ENCODE measurements around the gene BCL2. TPM values are rescaled to one million over a fixed set of nuclear protein-coding genes. Genes with fewer than 3 reads are reported as not detected.
A peak's percentile ranks its signal among the peaks of the same experiment; 100 is the strongest.

Gene BCL2
- total RNA-seq, 1 donor from 2014 or later = 1.3 TPM

DNA sequence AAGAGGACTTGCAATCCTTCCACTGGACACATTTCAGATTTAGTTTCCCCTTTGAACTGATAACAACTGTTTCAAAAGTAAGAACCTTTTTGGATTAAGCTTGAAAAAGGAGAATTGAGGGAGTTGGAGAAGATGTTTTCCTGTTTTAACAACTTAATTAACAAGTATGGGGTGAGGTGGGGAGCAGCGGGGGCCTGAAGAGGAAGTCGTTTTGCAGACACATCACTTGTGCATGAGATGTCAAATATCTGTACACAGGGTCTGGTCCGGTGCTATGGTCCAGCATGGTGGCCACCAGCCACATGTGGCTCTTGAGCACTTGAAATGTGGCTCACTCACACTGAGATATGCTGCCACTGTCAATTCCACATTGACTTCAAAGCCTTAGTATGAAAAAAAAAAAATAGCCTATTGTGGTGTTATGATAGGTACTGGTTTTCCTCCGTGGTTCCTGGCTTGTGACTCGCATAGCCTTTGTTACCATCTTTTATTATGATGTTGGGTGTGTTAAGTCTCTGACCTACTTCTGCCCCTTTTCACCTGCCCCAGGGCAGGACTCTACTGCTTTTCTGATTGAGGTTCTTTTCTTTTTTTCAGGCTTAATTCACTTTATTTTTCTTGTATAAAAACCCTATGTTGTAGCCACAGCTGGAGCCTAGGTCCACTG lies 205.5 kb downstream of the BCL2 start:
- DNase-seq (ENCODE audit: low read depth in 2 of 2) = no peak

DNA sequence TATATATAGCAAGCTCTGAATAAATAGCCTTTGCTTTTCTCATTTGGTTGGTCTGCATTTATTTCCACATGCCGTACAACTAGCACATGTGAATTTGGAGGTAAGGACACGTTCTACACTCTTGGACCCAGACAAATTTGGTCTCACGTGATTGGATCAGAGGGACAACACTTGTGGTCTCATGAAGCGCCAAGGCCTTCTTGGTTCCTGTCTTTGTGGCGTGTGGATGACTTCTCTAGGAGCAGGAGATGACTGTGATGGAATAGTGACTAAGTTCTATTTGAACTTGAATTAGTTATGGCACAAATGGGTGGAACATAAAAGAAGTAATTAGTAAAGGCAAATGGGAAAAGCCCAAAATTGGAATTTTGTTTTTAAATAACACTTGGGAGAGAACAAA lies 206.9 kb downstream of the BCL2 start:
- DNase-seq (ENCODE audit: low read depth in 2 of 2) = no peak

DNA sequence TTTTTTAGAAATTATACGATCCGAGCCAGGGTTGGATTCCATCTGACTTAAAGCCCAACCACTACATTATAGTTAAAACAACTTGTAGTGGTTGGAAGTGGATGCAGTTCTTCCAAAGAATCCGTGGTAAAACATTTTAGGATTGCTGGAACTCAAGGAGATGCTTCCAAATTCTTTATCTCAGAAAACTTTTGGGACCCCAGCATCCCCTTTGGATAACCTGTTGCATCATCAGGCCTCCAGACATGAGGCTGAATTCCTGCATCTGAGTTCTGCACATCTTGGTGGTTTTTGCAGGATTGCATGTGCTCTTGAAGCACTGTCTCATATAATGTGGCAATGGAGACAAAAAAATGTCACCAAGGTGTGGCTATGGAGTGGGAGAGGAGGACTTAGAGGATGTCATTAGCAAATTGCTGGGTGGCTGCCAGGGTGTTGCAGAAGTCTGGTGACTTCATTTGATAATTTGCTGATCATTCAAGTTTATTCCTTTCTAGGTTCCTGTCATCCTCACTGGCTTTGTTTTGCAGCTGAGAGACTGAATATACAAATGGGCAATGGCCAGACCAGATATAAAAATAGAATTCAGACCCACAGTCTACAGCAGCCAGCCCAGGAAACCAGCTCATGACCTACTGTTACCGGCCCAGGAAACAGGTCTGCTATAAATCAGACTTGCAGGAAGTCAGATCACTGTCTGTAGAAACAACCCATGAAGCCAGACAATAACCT lies 207.7 kb downstream of the BCL2 start:
- DNase-seq (ENCODE audit: low read depth in 2 of 2) = peak in 1 of 2 donors; percentile 35

DNA sequence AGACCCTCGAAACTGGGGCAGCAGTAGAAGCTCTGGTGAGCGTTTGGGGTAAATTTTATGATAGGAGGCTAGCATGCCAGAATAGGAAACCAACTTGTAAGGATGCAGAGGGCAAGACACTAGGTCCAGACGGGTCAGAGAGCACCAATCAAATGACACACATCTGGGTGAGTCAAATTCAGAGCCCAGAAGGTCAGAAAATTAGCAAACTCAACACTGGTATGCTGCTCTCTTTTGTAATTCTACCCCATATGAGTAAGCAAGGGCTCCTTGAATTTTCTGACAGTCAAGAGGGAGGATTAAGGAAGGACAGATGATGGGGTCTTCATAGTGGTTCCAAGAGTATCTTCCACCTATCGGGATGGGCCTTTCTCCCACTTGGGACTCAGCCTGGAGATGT lies 209.8 kb downstream of the BCL2 start:
- no peak for DNase-seq (ENCODE audit: low read depth in 2 of 2)

DNA sequence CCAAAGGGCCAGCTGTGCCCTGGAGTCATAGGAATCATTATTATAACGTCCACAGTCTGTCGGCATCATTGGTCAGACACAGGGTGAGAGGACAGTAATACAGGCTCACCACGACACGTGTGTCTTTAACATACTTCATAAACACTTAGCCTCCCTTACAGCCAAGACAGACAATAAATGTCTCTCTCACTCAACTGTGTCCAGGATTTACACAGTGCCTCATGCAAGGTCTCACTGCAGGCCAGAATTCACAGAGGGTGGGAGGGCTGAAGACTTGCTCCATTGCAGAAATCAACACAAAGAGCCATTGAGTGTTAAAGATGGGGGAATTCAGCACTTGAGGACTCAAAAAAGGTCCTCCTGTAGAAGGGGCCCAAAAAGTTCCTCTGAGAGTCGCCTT lies 210.5 kb downstream of the BCL2 start:
- no peak for DNase-seq (ENCODE audit: low read depth in 2 of 2)

DNA sequence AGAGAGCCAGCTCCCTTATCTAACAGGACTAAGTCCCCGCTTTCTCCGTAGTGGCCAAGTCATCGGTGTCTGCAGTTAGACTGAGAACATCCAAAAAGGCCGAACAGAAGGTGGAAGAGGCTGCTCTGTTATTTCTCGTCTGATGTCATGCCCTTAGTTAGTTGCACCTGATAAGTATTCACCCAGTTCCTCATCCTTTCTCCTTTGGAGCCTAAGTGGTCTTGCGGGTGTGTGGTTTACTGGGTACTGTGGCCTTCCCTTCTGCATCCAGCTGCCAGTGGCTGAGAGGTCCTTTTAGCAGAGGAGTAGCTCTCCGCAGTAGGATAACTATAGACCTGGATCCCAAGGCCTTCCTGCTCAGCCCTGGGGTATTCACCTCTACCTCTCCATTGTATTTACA lies 211.6 kb downstream of the BCL2 start:
- DNase-seq (ENCODE audit: low read depth in 2 of 2) = no peak

DNA sequence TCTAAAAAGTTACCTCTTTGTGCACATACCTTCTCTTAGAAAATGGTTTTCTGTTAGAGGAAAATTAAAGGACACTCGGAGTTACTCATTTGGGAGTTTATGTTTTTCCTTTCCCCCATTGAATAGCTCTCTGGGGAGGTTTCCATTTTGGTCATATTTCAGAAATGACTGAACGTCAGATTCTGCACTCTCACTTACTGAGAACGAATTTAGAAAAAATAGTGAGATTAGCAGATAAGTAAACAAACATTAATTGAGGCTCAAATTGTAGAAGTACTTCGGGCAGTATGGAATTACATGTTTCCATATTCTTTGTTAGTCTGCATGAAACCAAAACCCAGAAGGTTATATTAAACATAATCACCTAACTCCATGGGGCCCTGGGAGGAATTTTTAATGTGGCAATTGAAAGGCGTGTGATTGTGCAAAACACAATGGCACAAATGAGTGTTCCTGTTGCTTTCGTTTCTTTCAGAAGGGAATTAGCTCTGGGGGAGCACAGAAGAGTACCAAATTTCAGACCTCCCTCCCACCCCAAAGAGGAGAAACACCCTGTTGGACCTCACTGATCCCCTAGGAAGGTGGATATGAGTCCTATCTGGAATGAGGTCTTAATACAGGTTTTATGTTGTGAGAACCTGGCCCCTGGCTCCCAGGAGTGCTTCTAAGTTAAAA lies 212.3 kb downstream of the BCL2 start:
- no peak for DNase-seq (ENCODE audit: low read depth in 2 of 2)

DNA sequence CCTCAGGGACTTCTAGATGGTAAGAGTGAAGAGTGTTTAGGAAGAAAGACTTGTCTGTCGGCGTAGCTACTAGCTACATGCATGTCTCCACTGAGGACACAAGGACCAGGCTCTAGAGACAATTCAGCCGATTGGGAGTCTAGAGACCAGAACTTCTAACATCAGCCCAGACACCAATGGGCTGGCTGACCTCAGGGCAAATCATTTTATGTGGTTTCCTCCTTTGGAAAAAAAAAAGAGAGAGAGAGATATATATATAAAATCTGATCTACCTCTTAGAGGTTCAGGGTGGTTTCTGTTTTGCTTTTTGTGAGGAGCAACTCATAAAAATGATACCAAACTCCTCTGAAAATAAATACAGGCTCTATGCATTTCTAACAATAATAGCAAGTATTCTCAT lies 212.8 kb downstream of the BCL2 start:
- no peak for DNase-seq (ENCODE audit: low read depth in 2 of 2)

DNA sequence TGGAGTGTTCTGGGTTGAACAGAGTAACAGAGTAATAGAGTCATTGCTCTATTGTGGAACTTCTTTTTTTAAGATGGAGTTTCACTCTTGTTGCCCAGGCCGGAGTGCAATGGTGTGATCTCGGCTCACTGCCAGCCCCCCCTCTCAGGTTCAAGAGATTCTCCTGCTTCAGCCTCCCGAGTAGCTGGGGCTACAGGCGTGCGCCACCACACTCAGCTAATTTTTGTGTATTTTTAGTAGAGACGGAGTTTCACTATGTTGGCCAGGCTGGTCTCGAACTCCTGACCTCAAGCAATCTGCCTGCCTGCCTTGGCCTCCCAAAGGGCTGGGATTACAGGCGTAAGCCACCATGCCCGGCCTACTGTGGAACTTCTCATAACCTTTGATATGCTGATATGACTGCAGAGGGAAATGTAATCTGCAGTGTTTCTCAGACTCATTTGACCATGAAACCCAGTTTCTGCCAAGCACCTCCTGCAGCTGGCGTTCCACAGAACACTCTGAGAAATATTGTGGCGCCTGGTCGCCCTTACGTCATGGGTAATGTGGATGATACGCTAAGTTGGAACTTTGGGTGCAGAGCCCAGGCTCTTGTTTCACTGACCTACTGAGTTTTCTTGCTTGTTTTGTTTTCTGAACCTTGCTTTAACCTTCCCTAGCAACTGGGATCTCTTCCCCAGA lies 213.8 kb downstream of the BCL2 start:
- no peak for DNase-seq (ENCODE audit: low read depth in 2 of 2)

DNA sequence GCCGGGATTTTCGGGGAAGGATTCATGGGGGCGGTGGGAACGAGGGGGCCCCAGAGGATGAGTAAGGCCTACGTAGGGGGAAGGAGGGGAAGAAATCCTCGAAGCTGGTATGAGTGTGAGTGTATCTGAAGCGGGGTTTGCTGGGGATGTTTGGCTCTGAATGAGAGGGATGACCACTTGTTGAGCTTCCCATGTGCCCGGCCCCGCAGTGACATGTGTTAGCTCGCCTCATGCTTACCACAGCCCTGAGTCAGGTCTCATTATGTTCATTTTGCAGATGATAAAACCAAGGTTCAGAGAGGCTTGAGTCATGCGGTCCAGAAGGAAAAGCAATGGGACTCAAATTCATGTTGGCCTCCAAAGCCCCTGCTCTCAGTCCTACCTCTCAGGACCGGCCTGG lies 214.7 kb downstream of the BCL2 start:
- DNase-seq (ENCODE audit: low read depth in 2 of 2) = no peak

DNA sequence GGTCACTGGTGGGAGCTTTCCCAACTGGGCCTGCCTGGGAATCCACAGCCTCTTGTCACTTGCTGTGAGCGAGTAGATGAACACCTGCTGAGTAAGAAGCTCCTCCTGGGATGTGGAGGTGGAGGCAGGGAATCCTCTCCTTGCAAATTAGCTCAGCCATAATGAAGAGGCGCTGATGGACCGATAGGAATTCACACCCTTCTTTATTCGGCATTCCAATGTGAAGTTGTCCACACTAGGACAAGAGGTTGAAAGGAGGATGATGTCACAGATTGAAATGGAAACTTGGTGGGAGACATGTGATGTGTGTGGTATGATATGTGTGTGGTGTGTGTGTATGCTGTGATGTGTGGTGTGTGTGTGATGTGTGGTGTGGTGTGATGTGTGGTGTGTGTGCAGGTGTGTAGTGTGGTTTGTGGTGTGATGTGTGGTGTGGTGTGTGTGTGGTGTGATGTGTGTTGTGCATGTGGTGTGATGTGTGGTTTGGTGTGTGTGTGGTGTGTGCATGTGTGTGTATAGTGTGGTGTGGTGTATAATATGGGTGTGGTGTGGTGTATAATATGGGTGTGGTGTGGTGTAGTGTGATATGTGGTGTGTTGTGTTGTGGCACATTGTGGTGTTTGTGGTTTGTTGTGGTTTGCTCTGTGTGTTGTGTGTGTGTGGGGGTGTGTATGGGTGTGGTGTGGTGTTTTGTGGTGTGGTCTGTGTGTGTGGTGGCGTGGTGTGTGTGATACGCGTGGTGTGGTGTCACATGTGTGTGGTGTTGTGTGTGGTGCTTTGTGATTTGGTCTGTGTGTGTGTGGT lies 216.4 kb downstream of the BCL2 start:
- no peak for DNase-seq (ENCODE audit: low read depth in 2 of 2)

DNA sequence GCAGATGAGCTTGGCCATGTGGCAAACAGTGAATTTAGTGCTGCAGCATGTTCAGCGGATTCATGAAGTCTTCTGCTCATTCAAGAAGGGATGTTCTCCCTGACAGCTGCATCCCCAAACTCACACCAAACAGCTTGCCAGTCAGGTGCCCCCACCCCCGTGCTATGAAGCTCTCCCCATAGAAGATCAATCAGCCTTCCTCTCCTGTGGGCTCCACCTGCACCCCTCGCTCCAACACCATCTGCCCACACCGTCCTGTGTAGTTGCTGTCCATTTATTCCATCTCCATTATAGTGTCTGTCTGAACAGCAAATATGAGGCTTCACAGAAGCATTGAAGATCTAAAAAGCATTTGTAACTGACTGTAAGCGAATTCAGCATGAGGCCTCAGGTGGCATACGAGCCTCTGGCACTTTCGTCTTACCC lies 218.9 kb downstream of the BCL2 start:
- DNase-seq (ENCODE audit: low read depth in 2 of 2) = no peak

DNA sequence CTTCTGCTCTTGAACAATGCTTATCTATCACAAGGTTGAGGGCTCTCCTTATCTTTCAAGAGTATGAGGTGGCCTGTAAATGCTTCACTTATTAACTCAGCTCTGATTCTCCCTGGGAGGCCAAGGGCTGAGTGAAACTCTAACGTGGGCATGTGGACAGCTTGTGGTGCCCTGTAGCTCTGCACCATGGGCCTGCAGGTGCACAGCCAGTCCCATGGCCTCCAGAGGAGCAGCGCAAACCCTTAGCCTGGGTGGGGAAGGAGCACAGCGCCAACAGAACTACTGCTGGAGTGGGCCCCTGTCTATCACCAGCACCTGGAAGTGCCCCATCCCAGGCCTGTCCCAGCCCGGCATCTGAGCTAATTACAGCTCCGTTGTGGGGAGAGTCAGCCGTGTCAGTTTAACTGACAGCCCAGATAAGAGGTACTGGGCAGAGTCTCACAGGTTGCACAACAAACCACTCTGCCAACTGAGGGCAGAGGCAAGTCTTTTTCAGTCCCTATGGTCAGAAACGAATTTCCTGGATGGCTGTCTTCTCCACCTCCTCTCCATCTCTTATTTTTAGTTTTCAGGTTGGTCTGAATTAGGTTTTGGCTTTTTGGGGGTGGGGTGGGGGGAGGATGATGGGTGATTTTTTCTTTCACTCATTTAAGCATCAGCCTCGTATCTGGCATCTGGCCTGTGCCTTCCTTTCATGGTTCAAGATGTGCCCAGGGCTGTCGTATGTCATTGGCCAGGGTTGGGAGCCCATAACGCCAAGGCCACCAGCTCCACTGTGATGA lies 219.5 kb downstream of the BCL2 start:
- no peak for DNase-seq (ENCODE audit: low read depth in 2 of 2)

DNA sequence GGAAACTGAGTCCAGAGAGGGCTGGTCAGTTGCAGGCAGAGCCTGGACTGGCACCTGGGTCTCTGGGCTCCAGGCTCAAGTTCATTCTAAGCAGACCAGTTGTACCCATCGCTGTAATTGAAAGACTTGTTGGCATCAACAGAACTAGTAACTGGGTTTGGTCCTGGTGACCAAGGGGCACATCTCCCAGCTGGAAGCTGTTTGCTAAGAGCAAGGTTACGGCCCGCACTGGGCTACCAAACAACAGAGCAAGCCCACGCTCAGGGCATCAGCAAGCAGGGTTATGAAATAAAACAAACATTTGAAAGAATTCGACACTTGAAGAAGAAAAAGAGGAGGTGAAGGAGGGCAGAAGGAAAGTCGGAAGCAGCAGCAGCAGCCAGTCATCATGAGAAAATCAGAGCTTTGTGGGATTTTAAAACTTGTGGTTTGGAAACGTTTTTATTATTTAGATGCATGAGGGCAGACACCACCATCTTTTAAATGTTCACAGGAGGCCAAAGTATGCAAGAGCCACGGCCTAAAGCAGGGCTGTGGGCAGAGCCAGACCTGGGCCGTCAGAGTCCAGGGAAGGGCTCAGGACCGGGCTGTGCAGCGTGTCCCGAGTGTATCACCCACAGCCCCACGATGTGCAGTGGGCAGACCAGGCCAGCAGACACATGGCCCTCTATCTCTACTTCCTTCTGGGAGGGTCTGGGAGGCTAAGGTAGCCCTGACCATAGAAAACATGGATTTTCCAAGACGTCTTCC lies 220.3 kb downstream of the BCL2 start:
- no peak for DNase-seq (ENCODE audit: low read depth in 2 of 2)

DNA sequence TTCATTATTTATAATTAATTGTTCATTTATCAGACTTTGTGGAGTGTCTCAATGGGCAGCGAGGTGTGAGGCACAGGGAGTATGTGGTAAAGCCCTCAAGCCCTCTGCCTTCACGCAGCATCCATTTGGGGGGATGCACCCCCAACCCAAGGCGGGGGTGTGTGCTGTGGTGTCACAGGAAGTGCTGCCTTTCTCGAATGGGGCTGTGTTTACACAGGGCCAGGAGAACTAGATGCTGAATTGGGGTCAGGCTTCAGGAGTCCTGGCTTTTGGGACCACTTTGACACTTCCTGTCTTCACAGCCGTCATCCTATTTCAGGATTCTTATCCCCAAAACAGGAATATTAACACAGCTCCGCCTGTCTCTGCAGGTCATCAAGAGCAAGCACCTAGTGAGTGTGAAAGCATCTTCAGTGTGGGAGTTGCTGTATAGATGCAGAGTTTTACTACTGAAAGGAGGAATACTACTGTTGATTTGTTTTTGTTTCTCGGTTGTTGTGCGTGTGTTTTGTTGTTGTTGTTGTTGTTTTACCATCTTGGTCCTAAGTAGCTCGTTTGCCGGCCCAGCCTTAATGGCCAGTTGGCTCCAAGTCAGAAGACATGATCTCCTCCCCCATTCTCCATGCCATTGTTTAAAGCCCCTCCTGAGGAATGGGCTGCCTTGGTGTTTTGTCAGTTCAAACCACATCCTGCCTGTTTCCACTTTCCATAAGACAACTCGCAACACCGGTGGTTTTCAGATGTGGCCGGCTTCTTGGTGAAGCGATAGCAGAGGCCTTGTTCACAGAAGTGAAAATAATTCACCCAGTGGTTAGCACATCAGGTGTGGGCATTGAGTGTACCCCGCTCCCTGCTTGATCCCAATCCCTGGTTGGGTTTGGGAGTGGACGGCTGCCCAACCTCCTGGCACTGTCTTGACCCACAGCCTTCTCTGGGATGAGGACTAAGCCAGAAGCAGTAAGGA lies 221.3 kb downstream of the BCL2 start:
- no peak for DNase-seq (ENCODE audit: low read depth in 2 of 2)

DNA sequence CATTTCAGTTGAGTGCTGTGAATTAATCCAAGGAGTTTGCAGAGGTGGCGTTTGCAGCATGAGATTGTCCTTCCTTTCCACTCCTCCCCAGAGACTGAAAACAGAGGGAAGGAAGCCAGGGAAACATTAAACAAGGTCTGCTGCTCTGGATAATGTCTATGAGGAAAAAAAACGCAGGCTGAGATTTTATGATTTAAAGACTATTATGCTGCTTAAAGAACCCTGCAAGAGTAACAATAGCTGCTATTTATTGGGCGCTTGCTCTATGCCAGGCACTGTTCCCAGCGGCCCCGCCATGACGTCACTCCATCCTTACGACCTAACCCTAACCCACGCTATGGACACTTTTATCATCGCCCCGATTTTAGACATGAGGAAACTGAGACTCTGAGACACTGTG lies 222.4 kb downstream of the BCL2 start:
- DNase-seq (ENCODE audit: low read depth in 2 of 2) = no peak

DNA sequence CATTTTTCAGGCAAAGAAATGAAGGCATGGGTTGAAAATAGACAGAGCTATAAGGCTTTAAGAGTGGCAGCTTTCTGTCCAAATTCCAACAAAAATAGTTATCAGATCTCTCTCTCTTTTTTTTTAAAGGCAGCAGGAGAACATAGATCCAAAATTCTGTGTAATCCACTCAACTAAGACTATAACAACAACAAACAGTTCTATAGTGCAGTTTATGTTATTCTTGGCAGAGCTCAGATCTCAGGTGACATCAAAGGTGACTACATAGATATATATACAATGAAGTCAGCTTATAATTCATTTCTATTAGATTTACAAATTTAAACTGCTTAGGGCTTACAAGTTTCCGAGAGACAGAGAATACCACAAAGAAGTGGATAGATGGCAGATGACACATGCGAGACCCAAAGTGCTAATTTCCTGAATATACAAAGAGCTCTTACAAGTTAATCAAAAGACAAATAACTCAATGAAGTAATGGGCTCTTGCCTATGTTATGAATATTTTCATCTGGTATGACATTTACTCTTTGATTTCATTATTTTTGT lies 223.2 kb downstream of the BCL2 start:
- no peak for DNase-seq (ENCODE audit: low read depth in 2 of 2)

DNA sequence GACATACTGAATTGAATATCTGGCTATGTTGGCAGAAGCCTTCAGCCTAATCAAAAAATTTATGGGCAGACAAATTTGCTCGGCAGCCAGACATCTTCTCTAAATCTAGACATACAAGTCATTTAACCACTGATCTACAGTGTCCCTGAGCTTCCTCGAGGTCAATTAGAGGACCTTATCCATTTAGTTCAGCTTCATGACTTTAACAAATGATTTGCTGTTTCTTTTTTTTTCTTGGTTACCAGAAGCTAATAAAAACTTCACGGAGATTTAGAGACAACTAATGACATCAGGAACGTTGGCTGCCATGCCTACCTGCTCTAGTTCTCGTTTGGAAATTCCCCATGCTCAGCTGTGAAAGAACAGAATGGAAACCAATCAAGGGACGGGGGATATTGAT lies 223.8 kb downstream of the BCL2 start:
- no peak for DNase-seq (ENCODE audit: low read depth in 2 of 2)

Measured in dermis microvascular lymphatic vessel endothelial cell (primary cell).